GM13976 (cell line): ENCODE results near the gene EPM2A.
"Not testable (repeated sequence)": the region's sequence is repeated elsewhere in the genome, so short reads cannot be mapped to it uniquely, and the experiment has no call there.

Source experiments
- DNase-seq: peaks from one replicate; pipeline ENCODE4 v3.0.0; 2012; ENCODE audit warnings: low spot score
- CTCF ChIP-seq: IDR thresholded peaks from 2 replicates; pipeline ENCODE4 v1.5.1; 2012; ENCODE audit warnings: borderline replicate concordance, mild to moderate bottlenecking; ENCODE audit not compliant: insufficient read depth; ENCODE audit errors: extremely low read depth, missing control alignments, control extremely low read depth
- in situ Hi-C: fragments of 300-500 bp; cut with MboI; formaldehyde crosslinking; loops from one replicate; pipeline ENCODE4 v1.12.0; 2022; ENCODE audit warnings: low sequenced_read_pairs, mixed read lengths, inconsistent platforms; ENCODE audit not compliant: unreplicated experiment

EPM2A gene

GRCh38 chr6:145707397-145707796, 27.9 kb downstream of the EPM2A start:
- in situ Hi-C loops = no loop called here
- TF ChIP-seq CTCF = no peak
- no peak for DNase-seq

GRCh38 chr6:145705561-145705960, 29.8 kb downstream of the EPM2A start:
- TF ChIP-seq CTCF = no peak
- no peak for DNase-seq
- in situ Hi-C loops = no loop called here

GRCh38 chr6:145704143-145704781, 31.1 kb downstream of the EPM2A start:
- in situ Hi-C loops = no loop called here
- peak; percentile 3 for TF ChIP-seq CTCF
- no peak for DNase-seq

GRCh38 chr6:145699462-145699861, 35.9 kb downstream of the EPM2A start:
- DNase-seq = no peak
- in situ Hi-C loops = no loop called here
- no peak for TF ChIP-seq CTCF

- in situ Hi-C loops, DNase-seq: not testable (repeated sequence)
Observed at GRCh38 chr6:145697401-145697800, 37.9 kb downstream of the EPM2A start.

- in situ Hi-C loops = no loop called here
- DNase-seq = no peak
- TF ChIP-seq CTCF = no peak
Observed at GRCh38 chr6:145694083-145694737, 41.1 kb downstream of the EPM2A start.

GRCh38 chr6:145690969-145691368, 44.4 kb downstream of the EPM2A start:
- in situ Hi-C loops = no loop called here
- no peak for TF ChIP-seq CTCF
- DNase-seq = no peak
